Measurements from ENCODE around the gene CEP162.
"Not testable (repeated sequence)": the region's sequence is repeated elsewhere in the genome, so short reads cannot be mapped to it uniquely, and the experiment has no call there.

DNA sequence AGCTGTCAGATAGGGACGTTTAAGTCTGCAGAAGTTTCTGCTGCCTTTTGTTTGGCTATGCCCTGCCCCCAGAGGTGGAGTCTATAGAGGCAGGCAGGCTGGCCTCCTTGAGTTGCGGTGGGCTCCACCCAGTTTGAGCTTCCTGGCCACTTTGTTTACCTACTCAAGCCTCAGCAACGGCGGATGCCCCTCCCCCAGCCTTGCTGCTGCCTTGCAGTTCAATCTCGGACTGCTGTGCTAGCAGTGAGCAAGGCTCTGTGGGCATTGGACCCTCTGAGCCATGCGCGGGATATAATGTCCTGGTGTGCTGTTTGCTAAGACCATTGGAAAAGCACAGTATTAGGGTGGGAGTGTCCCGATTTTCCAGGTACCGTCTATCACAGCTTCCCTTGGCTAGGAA is 94.1 kb downstream of the CEP162 start:
- TF ChIP-seq, protein P1, sequence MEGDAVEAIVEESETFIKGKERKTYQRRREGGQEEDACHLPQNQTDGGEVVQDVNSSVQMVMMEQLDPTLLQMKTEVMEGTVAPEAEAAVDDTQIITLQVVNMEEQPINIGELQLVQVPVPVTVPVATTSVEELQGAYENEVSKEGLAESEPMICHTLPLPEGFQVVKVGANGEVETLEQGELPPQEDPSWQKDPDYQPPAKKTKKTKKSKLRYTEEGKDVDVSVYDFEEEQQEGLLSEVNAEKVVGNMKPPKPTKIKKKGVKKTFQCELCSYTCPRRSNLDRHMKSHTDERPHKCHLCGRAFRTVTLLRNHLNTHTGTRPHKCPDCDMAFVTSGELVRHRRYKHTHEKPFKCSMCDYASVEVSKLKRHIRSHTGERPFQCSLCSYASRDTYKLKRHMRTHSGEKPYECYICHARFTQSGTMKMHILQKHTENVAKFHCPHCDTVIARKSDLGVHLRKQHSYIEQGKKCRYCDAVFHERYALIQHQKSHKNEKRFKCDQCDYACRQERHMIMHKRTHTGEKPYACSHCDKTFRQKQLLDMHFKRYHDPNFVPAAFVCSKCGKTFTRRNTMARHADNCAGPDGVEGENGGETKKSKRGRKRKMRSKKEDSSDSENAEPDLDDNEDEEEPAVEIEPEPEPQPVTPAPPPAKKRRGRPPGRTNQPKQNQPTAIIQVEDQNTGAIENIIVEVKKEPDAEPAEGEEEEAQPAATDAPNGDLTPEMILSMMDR (IDR thresholded peaks at IDR 0.05): not testable (repeated sequence)
- TF ChIP-seq POLR2A (IDR thresholded peaks at IDR 0.05): not testable (repeated sequence)

All from right lobe of liver (tissue), 4 donors.